Stimulated activated naive CD4-positive, alpha-beta T cell (primary cell): Measurements from ENCODE around the gene REV3L.
"Not testable (repeated sequence)": the region's sequence is repeated elsewhere in the genome, so short reads cannot be mapped to it uniquely, and the experiment has no call there.

ENCODE experiments used
- DNase-seq, 6 experiments: peaks; one replicate each; lab custom pipeline; 2025; lab: John Stamatoyannopoulos, UW

REV3L gene, protein sequence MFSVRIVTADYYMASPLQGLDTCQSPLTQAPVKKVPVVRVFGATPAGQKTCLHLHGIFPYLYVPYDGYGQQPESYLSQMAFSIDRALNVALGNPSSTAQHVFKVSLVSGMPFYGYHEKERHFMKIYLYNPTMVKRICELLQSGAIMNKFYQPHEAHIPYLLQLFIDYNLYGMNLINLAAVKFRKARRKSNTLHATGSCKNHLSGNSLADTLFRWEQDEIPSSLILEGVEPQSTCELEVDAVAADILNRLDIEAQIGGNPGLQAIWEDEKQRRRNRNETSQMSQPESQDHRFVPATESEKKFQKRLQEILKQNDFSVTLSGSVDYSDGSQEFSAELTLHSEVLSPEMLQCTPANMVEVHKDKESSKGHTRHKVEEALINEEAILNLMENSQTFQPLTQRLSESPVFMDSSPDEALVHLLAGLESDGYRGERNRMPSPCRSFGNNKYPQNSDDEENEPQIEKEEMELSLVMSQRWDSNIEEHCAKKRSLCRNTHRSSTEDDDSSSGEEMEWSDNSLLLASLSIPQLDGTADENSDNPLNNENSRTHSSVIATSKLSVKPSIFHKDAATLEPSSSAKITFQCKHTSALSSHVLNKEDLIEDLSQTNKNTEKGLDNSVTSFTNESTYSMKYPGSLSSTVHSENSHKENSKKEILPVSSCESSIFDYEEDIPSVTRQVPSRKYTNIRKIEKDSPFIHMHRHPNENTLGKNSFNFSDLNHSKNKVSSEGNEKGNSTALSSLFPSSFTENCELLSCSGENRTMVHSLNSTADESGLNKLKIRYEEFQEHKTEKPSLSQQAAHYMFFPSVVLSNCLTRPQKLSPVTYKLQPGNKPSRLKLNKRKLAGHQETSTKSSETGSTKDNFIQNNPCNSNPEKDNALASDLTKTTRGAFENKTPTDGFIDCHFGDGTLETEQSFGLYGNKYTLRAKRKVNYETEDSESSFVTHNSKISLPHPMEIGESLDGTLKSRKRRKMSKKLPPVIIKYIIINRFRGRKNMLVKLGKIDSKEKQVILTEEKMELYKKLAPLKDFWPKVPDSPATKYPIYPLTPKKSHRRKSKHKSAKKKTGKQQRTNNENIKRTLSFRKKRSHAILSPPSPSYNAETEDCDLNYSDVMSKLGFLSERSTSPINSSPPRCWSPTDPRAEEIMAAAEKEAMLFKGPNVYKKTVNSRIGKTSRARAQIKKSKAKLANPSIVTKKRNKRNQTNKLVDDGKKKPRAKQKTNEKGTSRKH (N-terminal part only)

GRCh38 chr6:111482959-111483735, at the start of gene REV3L:
TSS of gene REV3L (minus strand) at chr6:111483218. CDS start at chr6:111482888, 330 bp downstream.
- peak; percentile 82 to 94 (median 89) for DNase-seq

DNA sequence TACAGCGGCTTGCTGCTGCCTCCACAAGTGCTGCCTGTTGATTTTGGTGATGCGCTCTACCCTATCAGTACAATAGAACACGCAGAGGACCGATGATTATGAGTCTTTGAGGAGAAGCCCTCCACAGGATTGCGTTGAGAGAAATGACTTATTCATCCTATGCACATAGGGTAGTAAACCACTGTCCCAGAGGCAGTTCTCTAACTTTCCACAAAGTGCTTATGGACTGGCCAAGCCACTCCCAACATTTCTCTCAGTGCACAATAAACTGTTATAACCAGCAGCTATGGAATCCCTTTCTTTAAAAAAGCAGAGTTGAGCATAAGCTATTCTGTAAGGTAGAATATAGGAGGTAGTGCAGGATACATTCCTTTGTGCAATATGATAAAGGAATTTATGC, 48.2 kb upstream of the REV3L start:
- no peak for DNase-seq

DNA sequence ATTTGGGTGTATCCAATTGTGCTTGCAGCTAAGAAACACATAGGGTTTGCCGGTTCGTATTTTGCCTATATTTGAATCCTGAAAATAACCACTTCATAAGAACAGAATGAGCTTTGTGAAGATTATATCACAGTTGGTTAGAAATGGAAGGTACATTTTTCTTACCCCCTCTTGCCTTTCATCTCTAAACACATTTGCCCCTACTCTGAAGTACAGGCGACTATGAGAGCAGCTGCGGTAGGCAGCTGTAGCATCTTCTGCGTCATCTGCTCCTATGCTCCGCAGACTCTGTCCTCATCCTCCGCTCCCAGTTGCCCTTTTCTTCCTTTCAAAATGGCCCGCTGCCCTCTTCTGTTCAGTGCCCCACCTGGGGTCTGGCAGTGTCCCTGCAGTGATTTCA, 47.6 kb upstream of the REV3L start:
- no peak for DNase-seq

- no peak for DNase-seq
These were observed 47.2 kb upstream of the REV3L start for GRCh38 chr6:111530218-111530617.

DNA sequence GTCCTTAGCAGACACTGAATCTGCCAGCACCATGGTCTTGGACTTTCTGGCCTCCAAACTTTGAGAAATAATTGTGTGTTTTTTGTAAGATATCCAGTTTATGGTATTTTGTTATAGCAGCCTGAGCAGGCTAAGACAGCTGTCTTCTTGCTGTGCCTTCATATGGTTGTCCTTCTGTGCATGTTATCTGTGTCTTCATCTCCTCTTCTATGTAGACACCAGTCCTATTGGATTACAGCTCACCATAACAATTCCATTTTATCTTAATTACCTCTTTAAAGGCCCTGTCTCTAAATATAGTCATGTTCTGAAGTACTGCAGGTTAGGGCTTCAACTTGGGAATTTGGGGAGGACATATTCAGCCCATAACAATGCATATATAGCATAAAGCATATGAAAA, 44.3 kb upstream of the REV3L start:
- no peak for DNase-seq

- no peak for DNase-seq
These were observed 41.7 kb upstream of the REV3L start for GRCh38 chr6:111524735-111525134.

GRCh38 chr6:111524252-111524651, 41.2 kb upstream of the REV3L start:
- no peak for DNase-seq

DNA sequence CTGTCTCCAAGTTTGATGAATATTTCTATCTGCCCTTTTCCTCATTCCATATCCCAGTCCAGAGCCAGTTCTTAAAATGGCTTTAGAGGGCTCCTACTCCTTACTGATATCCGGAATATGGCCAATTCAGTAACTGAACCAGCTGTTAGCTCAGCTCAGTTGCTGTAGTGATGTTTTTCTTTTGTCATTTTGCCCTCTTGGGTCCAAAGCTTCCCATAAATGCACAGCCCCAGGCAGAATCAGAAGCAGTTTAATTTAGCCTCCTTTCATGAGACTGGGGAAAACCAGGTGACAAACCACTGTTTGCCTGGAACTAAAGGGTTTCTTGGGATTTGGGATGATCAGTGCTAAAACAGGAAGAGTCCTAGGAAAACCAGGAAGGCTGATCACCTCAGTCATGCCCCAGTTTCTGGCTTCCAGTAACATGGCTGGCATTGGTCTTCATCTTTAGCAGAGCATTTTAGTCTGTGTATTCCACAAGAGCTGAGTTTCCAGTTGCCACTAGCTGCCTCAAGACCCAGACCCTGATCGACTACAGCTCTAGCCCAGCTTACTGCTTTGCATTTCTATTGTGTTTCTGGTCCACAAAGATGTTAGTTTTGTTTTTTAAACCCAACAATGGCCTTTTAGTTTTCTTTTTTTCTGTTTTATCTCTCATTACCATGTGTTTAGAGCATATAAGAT, 40.6 kb upstream of the REV3L start:
- no peak for DNase-seq

DNA sequence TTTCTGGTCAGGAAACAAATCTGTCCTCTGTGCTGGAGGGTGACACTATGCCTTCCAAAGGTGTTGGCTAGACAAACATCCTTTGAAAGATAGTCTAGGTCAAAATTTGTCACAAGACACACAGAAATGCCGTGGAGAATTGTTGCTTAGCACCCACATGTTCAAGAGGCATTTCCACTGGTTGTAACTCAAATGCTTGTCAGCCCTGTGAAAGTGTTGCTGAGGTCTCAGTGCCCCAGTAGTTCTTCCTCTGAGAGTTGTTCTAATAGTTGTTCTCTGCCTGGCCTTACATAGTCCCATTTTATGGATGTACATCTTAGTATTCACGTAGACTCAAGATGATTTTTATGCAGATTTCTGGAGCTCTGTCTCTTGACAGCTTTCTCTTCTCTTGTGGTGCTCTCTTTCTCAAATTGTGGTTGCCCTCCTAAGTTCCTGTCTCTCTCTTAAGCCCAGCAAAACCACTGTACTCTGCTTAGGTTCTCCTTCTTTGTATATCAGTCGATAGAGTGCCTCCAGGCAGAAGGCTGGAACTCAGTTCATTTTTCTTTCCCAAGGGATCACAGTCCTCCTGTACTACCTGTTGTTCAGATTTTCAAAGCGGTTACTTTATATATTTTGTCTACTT, 39.5 kb upstream of the REV3L start:
- DNase-seq, result peak in 1 of 6 experiments; percentile 1

DNA sequence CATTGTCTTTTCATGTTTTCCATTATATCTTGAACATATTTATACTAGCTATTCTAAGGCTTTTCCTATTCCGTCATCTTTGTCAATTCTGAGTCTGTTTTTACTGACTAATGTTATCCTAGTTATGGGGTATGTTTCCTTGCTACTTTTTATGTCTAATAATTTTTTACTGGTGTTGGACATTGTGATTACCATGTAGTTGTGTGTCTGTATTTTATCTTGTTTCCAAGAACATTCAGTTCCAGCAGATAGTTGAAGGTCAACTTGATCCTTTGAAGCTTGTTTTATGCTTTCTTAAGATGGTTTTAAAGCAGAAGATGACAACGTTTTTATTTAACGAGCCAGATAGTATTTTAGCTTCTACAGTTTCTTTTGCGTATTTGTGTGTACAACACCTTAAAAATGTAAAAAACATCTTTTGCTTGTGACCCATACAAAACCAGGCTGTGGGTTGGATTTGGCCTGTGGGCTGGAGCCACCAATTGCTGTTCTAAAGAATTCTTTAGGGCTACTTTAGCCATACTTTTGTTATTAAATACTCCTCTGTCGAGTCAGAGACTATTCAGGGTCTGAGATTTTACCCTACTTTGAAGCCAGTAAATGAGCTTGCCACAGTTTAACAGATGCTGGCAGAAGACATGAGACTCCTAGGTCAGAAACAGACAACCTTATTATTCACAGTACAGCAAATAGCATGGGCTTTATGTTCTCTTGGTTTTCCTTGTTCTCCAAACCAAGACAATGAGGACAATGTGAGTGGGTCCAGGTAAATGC, 38.7 kb upstream of the REV3L start:
- no peak for DNase-seq

- DNase-seq, result no peak
These were observed 37.5 kb upstream of the REV3L start for GRCh38 chr6:111520524-111520923.

DNA sequence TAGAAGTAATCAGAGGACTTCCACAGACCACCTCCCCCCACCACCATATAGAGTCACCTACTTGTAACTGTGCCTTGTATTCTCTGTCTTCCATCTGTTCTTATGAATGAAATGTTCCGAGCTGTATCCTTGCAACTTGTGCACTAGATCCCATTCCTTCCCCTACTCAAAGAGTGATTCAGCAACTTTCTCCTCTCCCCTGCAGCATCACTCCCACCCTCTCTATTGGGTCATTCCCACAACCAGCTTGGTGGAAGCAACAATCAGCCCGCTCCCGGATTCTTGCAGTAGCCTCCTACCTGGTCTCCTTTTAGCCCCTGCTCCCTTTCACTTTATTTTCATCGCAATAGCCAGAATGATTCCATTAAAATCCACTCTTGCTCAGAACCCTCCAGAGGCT, 34.9 kb upstream of the REV3L start:
- no peak for DNase-seq

DNA sequence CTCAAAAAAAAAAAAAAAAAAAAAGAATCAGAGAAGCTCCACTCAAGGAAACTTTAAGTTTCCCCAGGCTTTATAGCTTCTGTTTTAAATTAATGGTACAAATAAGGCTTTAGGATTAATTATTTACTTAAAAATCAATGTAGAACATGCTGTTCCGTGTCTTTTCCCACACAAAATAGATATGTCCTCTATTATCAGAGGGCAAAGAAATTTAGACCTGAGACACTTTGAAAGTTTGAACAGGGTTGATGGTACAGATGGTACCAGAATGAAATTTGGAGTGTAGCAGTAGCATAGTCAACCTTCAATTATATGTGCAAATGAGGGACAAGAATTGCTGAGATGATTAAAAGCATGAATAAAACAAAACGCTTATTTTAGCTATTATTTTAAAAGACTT, 32.2 kb upstream of the REV3L start:
- DNase-seq, result no peak

GRCh38 chr6:111514531-111514930, 31.5 kb upstream of the REV3L start:
- not testable (repeated sequence) for DNase-seq

GRCh38 chr6:111507219-111507618, 24.2 kb upstream of the REV3L start:
- DNase-seq, result not testable (repeated sequence)

GRCh38 chr6:111505498-111505897, 22.5 kb upstream of the REV3L start:
- DNase-seq, result not testable (repeated sequence)

GRCh38 chr6:111503660-111504059, 20.6 kb upstream of the REV3L start:
- no peak for DNase-seq

DNA sequence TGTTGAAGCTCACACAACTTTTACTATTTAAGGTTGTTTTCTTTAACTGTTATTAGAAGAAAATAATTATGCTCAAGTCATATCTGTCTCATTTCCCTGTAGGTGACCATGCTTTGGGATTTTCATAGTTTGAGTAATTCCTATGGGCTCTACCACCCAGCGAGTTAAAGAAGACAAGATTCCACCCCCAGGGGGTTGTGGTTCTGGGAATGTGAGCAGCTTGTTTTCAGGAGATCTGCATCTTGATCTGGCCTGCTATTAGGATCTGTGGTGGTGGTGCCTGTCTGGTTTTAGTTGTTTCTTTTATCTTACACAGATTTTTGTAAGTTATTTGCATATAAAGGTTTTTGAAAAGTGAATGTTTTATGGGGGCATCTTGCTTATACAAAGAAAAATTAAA, 20.2 kb upstream of the REV3L start:
- no peak for DNase-seq

DNA sequence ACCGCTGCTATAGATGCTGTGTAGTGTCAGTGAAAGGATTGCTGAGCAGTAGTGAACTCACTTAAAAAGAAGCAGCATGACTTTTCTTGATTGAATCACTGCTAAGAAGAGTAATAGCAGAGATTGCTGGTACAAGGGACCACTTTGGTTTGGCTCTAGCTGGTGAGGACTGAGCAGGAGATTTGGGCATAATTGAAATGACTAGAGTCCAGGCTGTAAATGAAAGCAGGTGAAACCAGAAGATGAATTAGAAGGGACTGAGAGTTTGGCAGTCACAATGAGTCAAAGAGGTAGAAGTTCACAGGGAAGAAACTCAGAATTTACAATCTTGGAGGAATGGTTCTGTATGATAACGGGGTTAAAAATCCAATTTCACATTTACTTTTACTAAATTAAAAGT, 19.1 kb upstream of the REV3L start:
- DNase-seq, result no peak
